ENCODE results near the gene APLP2.
"Not testable (repeated sequence)": the region's sequence is repeated elsewhere in the genome, so short reads cannot be mapped to it uniquely, and the experiment has no call there.

APLP2 gene

DNA sequence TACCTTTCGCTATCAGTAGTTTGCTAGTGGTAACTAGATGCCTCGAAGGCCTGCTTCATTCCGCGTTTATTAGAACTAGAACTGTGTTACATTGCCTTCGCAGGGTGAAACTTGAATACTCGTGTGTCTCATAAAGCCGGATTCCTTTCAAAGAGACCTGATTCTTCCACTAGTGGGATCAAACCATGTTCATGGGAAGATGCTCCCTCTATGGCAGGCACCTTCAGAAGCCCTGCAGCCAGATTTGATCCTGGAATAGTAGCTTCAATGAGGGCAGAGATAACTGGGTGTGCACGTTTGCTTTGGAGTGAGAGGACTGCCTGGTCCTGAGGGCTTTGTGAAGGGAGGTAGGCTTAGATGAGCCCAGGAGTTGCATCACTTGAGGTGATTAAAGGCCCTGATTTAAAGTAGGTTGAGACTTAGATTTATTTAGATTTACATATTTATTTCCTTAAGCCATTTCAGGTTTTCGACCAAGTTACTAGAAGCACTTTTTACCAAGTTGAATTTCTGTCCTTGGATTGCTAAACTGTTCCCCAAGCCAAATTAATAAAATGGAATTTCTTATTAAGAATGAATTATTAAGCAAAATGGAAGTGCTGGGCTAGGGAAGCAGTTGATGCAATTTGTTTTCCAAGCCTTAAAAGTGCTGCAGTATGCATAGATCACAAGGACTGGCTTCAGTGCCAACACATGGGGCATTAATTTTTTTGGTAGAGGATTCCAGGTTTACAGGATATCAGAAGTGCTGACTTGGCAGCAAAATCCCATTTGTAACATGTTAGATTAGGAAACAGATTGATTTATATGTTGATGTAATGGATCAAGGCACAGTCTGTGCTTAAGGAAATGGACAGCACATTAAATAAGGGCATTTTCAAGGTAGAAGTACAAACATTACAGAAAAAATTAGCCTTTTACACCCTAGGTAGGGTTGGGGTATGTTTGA is 32.9 kb downstream of the APLP2 start:
- H3K4me3 ChIP-seq (ENCODE audit: low read depth, low read length): no peak overlapping the region
- DNase-seq (ENCODE audit: low read depth): no peak
- TF ChIP-seq, protein P1, sequence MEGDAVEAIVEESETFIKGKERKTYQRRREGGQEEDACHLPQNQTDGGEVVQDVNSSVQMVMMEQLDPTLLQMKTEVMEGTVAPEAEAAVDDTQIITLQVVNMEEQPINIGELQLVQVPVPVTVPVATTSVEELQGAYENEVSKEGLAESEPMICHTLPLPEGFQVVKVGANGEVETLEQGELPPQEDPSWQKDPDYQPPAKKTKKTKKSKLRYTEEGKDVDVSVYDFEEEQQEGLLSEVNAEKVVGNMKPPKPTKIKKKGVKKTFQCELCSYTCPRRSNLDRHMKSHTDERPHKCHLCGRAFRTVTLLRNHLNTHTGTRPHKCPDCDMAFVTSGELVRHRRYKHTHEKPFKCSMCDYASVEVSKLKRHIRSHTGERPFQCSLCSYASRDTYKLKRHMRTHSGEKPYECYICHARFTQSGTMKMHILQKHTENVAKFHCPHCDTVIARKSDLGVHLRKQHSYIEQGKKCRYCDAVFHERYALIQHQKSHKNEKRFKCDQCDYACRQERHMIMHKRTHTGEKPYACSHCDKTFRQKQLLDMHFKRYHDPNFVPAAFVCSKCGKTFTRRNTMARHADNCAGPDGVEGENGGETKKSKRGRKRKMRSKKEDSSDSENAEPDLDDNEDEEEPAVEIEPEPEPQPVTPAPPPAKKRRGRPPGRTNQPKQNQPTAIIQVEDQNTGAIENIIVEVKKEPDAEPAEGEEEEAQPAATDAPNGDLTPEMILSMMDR (IDR thresholded peaks at IDR 0.05; ENCODE audit: low read depth, low read length, missing control alignments): no peak

GRCh38 chr11:130103296-130103814 is 33.7 kb downstream of the APLP2 start:
- TF ChIP-seq, protein P1 (IDR thresholded peaks at IDR 0.05; ENCODE audit: low read depth, low read length, missing control alignments): no peak
- H3K4me3 ChIP-seq (ENCODE audit: low read depth, low read length): no peak overlapping the region
- DNase-seq (ENCODE audit: low read depth): no peak

DNA sequence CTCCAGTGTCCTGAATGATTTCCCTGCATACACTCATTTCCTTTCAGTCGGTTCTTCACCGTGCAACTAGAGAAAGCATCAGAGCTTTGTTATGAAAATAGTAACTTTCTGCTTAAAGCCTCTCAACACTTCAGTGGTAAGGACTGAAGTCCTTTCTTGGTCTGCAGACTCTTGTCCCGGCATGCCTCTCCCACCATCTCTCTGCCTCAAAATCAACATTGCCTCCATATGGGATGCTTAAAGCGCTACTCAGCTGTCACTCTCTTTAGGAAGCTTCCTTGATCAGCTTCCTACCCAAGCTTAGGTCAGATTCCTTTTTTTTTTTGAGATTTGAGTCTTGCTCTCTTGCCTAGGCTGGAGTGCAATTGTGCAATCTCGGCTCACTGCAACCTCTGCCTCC is 36.7 kb downstream of the APLP2 start:
- TF ChIP-seq, protein P1 (IDR thresholded peaks at IDR 0.05; ENCODE audit: low read depth, low read length, missing control alignments): no peak
- no peak for DNase-seq (ENCODE audit: low read depth)
- H3K4me3 ChIP-seq (ENCODE audit: low read depth, low read length): no peak overlapping the region

DNA sequence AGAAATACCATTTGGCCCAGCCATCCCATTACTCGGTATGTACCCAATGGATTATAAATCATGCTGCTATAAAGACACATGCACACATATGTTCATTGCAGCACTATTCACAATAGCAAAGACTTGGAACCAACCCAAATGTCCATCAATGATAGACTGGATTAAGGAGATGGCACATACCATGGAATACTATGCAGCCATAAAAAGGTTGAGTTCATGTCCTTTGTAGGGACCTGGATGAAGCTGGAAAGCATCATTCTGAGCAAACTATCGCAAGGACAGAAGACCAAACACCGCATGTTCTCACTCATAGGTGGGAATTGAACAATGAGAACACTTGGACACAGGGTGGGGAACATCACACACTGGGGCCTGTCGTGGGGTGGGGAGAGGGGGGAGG is 39.0 kb downstream of the APLP2 start:
- not testable (repeated sequence) for DNase-seq (ENCODE audit: low read depth); H3K4me3 ChIP-seq (ENCODE audit: low read depth, low read length)

DNA sequence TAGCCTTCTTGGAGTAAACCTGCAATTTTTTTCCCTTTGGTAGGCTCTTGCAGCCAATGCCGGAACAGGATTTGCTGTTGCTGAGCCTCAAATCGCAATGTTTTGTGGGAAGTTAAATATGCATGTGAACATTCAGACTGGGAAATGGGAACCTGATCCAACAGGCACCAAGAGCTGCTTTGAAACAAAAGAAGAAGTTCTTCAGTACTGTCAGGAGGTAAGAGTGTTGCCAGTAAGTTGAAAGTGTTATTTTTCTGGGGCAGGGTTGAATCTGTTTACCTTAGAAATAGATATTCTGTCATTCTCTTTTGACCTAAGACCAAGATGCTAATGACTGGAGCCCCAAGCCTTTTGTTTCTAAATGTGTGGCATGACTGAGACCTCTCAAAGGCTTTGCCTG is 39.7 kb downstream of the APLP2 start:
- no peak overlapping the region for H3K4me3 ChIP-seq (ENCODE audit: low read depth, low read length)
- TF ChIP-seq, protein P1 (IDR thresholded peaks at IDR 0.05; ENCODE audit: low read depth, low read length, missing control alignments): no peak
- no peak for DNase-seq (ENCODE audit: low read depth)

DNA sequence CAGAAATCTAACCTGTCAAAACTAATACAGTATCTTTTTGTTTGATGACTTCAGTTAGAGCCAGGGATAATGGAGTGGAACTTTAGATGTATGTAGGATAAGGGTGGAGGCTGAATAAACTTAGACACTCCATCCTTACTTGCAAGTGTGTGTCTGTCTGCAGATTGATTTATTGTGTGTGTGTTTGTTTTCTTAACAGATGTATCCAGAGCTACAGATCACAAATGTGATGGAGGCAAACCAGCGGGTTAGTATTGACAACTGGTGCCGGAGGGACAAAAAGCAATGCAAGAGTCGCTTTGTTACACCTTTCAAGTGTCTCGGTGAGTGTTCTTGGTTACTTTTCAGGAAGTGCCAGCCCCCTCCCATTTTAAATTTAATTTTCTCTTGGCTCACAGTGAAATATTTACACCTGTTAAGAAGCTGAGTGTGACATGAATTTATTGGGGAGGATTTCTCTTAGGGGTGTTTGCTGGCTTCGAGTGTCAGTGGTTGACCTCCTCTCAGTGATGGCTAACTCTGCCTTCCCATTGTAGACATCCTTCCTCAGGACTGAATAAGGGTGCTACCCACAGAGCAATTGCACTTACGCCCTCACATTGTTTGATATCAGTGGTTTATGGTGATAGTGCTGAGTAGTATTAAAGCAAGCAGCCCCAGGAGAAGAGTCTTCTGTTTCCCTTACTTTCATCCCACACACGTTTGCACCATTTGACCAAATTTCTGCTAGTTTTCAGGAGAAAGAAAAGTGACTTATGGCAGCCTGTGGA is 40.8 kb downstream of the APLP2 start:
- no peak for DNase-seq (ENCODE audit: low read depth)
- TF ChIP-seq, protein P1 (IDR thresholded peaks at IDR 0.05; ENCODE audit: low read depth, low read length, missing control alignments): no peak
- no peak overlapping the region for H3K4me3 ChIP-seq (ENCODE audit: low read depth, low read length)

Data from GM12864 (cell line).